ENCODE data around the gene MSRB1. TPM values are rescaled to one million over a fixed set of nuclear protein-coding genes. Genes with fewer than 3 reads are reported as not detected.

MSRB1 gene
- total and polyA plus RNA-seq, 2 of the 13 experiments (the other 11 are each of a cell fraction or from before 2014, with no cell fraction given), result 32.1 to 75.4 TPM

DNA sequence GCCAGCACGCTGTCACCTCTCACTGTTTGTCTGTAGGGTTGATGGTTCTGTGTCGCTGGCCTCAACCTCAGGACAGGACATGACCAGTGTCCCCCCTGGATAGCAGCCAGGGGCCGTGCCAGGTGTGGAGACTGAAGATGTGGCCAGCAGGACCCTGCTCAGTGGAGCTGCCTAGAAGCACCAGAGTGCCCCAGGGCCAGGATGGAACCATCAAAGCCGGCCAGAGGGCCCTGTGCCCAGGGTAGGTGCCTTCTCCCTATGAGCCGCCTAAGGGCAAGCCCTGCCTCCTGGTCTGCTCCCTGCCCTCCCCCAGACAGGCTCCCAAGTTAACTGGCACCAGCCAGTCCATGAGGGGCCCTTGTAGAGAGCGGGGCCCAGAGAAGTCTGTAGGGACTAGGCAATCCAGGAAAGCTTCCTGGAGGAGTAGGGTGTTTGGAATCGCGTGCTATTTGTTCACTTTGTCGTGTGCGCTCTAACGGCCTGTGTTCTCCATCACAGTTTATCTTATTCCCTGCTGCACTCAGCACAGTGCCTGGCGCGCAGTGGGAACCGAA, 15.8 kb upstream of the MSRB1 start:
- peak overlapping the region; percentile 98 for H3K4me2 ChIP-seq (ENCODE audit: low read depth, low read length)
- no TSS peak for BruUV-seq (replicated peaks)
- H3K9ac ChIP-seq (ENCODE audit: insufficient read depth, low read depth, low read length), result peak overlapping the region; percentile 42
- 37% methylated on average over 11 of the region's 14 CpGs for WGBS (ENCODE audit: low lambda C conversion rate)
- H3K27me3 ChIP-seq (ENCODE audit: control insufficient read depth in 1 of 2, insufficient read depth in 2 of 2, low read length in 2 of 2), result peaks cover 1 to 12% of the 10 kb centered on the region in 2 experiments; a peak in 4 of 5 replicates
- peaks cover 3 to 16% of the 10 kb centered on the region in 2 experiments; a peak in 3 of 5 replicates for H3K36me3 ChIP-seq (replicated peaks in 1 of 2; ENCODE audit: control insufficient read depth in 1 of 2, insufficient read depth in 2 of 2, low read length in 2 of 2)
- CTCF ChIA-PET (ENCODE audit: low intra/inter-chr PET ratio, low total read pairs), result no interaction called here
- H4K20me1 ChIP-seq (ENCODE audit: insufficient read depth, low read length), result peaks cover 28% of the 10 kb centered on the region
- in situ Hi-C loops (cut with HindIII; ENCODE audit: extremely low pct_ligation_motif_present, low pct_unique_long_range_greater_than_20kb) (no loop called here), intact Hi-C loops (cut with micrococcal nuclease; ENCODE audit: unreplicated experiment) (loop anchor here (2.0 kb wide), 1 partner anchor 18 kb away; no protein-coding TSS in a partner anchor)
- H3K79me2 ChIP-seq (ENCODE audit: insufficient read depth, low read length), result peaks cover 24% of the 10 kb centered on the region
- H2AFZ ChIP-seq (ENCODE audit: low read length), result peak overlapping the region; percentile 65
- FAIRE-seq (no peak), ATAC-seq (peak; percentile 2), DNase-seq (ENCODE audit: low spot score) (no peak)
- peak overlapping the region in 2 of 3 experiments; percentile 52 to 98; a peak in 4 of 6 replicates for H3K4me3 ChIP-seq (replicated peaks in 1 of 3; ENCODE audit: insufficient read depth in 1 of 3, low read depth in 2 of 3, low read length in 3 of 3)
- H3K4me1 ChIP-seq (ENCODE audit: insufficient read depth, low read length), result peaks cover 57% of the 10 kb centered on the region
- no peaks in the 10 kb centered on the region for H3K9me3 ChIP-seq (ENCODE audit: low read length)
- H3K27ac ChIP-seq (ENCODE audit: extremely low read length, insufficient read depth, low read length), result no peak overlapping the region
- TF ChIP-seq ZFP36 (IDR thresholded peaks at IDR 0.05; ENCODE audit: borderline replicate concordance, low read depth, low read length, partially characterized antibody) (peak; percentile 84), CBX5 (CRISPR knock-in tag; IDR thresholded peaks at IDR 0.05; ENCODE audit: borderline replicate concordance) (no peak), GTF2F1 (IDR thresholded peaks at IDR 0.05; ENCODE audit: low read length) (no peak), ZNF652 (CRISPR knock-in tag; IDR thresholded peaks at IDR 0.05; ENCODE audit: borderline replicate concordance, low read depth) (no peak), ZMYM3 (CRISPR knock-in tag; IDR thresholded peaks at IDR 0.05) (peak; percentile 85), PAF1 (CRISPR knock-in tag; IDR thresholded peaks at IDR 0.05) (no peak), ZNF343 (CRISPR knock-in tag; IDR thresholded peaks at IDR 0.05) (no peak), CCAR2 (optimal IDR thresholded peaks at IDR 0.05; ENCODE audit: low read depth, low read length) (no peak), ZNF737 (CRISPR knock-in tag; IDR thresholded peaks at IDR 0.05; ENCODE audit: borderline replicate concordance) (no peak), NR1H2 (CRISPR knock-in tag; IDR thresholded peaks at IDR 0.05; ENCODE audit: borderline replicate concordance, low read depth) (0 out of 2 replicates have a peak, but pooled peaks have one; percentile 18), CBX1 (IDR thresholded peaks at IDR 0.05; ENCODE audit: low read depth) (no peak), CREBL2 (CRISPR knock-in tag; IDR thresholded peaks at IDR 0.05; ENCODE audit: borderline replicate concordance) (no peak), ATF3 (CRISPR knock-in tag; IDR thresholded peaks at IDR 0.05) (no peak), HNRNPUL1 (IDR thresholded peaks at IDR 0.05; ENCODE audit: low read depth, low read length) (no peak), NKX3-1 (CRISPR knock-in tag; IDR thresholded peaks at IDR 0.05) (0 out of 2 replicates have a peak, but pooled peaks have one; percentile 10), FOXK1 (CRISPR knock-in tag; IDR thresholded peaks at IDR 0.05; ENCODE audit: borderline replicate concordance, low read depth) (no peak), HDAC2 (CRISPR knock-in tag; IDR thresholded peaks at IDR 0.05) (no peak), TCF7L2 (IDR thresholded peaks at IDR 0.05; ENCODE audit: low read depth, low read length) (no peak), DMAP1 (CRISPR knock-in tag; IDR thresholded peaks at IDR 0.05) (no peak)
- TF ChIP-seq, protein P1, sequence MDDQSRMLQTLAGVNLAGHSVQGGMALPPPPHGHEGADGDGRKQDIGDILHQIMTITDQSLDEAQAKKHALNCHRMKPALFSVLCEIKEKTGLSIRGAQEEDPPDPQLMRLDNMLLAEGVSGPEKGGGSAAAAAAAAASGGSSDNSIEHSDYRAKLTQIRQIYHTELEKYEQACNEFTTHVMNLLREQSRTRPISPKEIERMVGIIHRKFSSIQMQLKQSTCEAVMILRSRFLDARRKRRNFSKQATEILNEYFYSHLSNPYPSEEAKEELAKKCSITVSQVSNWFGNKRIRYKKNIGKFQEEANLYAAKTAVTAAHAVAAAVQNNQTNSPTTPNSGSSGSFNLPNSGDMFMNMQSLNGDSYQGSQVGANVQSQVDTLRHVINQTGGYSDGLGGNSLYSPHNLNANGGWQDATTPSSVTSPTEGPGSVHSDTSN (CRISPR knock-in tag; IDR thresholded peaks at IDR 0.05; ENCODE audit: borderline replicate concordance), result no peak
- TF ChIP-seq, protein P2, sequence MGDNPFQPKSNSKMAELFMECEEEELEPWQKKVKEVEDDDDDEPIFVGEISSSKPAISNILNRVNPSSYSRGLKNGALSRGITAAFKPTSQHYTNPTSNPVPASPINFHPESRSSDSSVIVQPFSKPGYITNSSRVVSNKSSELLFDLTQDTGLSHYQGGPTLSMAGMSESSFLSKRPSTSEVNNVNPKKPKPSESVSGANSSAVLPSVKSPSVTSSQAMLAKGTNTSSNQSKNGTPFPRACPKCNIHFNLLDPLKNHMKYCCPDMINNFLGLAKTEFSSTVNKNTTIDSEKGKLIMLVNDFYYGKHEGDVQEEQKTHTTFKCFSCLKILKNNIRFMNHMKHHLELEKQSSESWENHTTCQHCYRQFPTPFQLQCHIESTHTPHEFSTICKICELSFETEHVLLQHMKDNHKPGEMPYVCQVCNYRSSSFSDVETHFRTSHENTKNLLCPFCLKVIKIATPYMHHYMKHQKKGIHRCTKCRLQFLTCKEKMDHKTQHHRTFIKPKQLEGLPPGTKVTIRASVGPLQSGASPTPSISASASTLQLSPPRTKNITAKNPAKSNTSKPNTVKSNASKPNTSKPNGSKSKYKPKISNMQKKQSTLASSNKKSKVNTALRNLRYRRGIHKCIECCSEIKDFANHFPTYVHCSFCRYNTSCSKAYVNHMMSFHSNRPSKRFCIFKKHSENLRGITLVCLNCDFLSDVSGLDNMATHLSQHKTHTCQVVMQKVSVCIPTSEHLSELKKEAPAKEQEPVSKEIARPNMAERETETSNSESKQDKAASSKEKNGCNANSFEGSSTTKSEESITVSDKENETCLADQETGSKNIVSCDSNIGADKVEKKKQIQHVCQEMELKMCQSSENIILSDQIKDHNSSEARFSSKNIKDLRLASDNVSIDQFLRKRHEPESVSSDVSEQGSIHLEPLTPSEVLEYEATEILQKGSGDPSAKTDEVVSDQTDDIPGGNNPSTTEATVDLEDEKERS (CRISPR knock-in tag; IDR thresholded peaks at IDR 0.05), result 0 out of 2 replicates have a peak, but pooled peaks have one; percentile 16
- POLR2A ChIA-PET, result interaction anchor here (7.4 kb wide), 1 partner anchor 17 kb away, joined by 139 read pairs; the partner anchor contains the start of gene MSRB1

Measured in HepG2 (cell line).